Transverse colon (tissue), 4 donors: ENCODE results near the gene KCNH2. TPM values are rescaled to one million over a fixed set of nuclear protein-coding genes. Genes with fewer than 3 reads are reported as not detected.

Experiments used
- DNase-seq: peaks from one replicate; pipeline ENCODE4 v3.0.0-alpha.2; 2019
- H3K27ac ChIP-seq, 4 donors: fragments of 200-600 bp; sonication (generic); 2 replicates each; pipeline ENCODE4 v1.5.1; 2016 to 2018; ENCODE audit warnings: inconsistent platforms in 4 of 4
- H3K27me3 ChIP-seq: fragments of 200-600 bp; sonication (generic); 2 replicates; pipeline ENCODE4 v1.5.1; 2017; ENCODE audit warnings: inconsistent platforms
- H3K36me3 ChIP-seq, 4 donors: fragments of 200-600 bp; sonication (generic); 2 replicates each; pipeline ENCODE4 v1.5.1; 2017 to 2019; ENCODE audit warnings: inconsistent platforms in 4 of 4
- H3K4me1 ChIP-seq, 4 donors: fragments of 200-600 bp; sonication (generic); 2 replicates each; pipeline ENCODE4 v1.5.1; 2017 to 2020; ENCODE audit warnings: inconsistent platforms in 4 of 4
- H3K4me3 ChIP-seq, 4 donors: fragments of 200-600 bp; sonication (generic); 1 replicate in 1 of 4; 2 replicates in 3 of 4; pipeline versions ENCODE4 v1.5.1 to v1.6.1; 2017 to 2019; ENCODE audit warnings: inconsistent platforms in 4 of 4
- H3K9me3 ChIP-seq, 2 donors: fragments of 200-600 bp; sonication (generic); 2 replicates each; pipeline ENCODE4 v1.5.1; 2017 to 2019; ENCODE audit warnings: inconsistent platforms in 2 of 2
- CTCF ChIP-seq, 5 experiments: fragments of 200-600 bp in 3 of 5; fragments of 450-650 bp in 2 of 5; sonication (generic) in 3 of 5; IDR thresholded peaks; 1 replicate in 2 of 5; 2 replicates in 3 of 5; pipeline ENCODE4 v1.5.1; 2016 to 2017; ENCODE audit warnings: antibody characterized with exemption in 5 of 5, inconsistent platforms in 3 of 5, mild to moderate bottlenecking in 2 of 5, moderate library complexity in 1 of 5
- EP300 ChIP-seq: sonication (generic); formaldehyde crosslinking; IDR thresholded peaks from one replicate; pipeline ENCODE4 v1.6.1; 2017; ENCODE audit warnings: antibody characterized with exemption, low read depth
- POLR2A ChIP-seq: fragments of 450-650 bp; IDR thresholded peaks from one replicate; pipeline ENCODE4 v1.6.1; 2016; ENCODE audit warnings: antibody characterized with exemption, mild to moderate bottlenecking, moderate library complexity
- POLR2AphosphoS5 ChIP-seq, 3 donors: sonication (generic); formaldehyde crosslinking; IDR thresholded peaks; one replicate each; pipeline ENCODE4 v1.6.1; 2016; ENCODE audit warnings: antibody characterized with exemption in 3 of 3
- WGBS, 2 donors: methylation state at CpG; one replicate each; pipeline ENCODE4 v1.1.5; 2018; ENCODE audit warnings: low coverage in 1 of 2; 5-methylcytosine and 5-hydroxymethylcytosine counted together
- in situ Hi-C, 4 donors: fragments of 200-750 bp; cut with MboI; loops; one replicate each; pipeline versions ENCODE4 v1.15.0 to v1.15.1; 2017; ENCODE audit warnings: low sequenced_read_pairs in 3 of 4, low pct_ligation_motif_present in 1 of 4, low pct_unique_long_range_greater_than_20kb in 1 of 4
- intact Hi-C: fragments of 100-400 bp; cut with DNase I; formaldehyde crosslinking; loops from one replicate; pipeline ENCODE4 v1.15.1; 2023; ENCODE audit warnings: low total_unique reads
- total RNA-seq, 4 donors: library from RNA; depleted of rRNA; stranded (reverse); fragments of >200 nt; gene quantifications; one replicate each; pipeline ENCODE4 v1.1.0, GENCODE V29; 2016

Gene KCNH2
- total RNA-seq, 4 donors from 2014 or later, result 9.5 to 39.0 (median 19.3) TPM

- Histone ChIP-seq H3K4me1 (peaks cover 0 to 15% (median 13%) of the 10 kb centered on the region in 4 donors), H3K9me3 (no peaks in the 10 kb centered on the region), H3K4me3 (no peak within 1 kb of the TSS), H3K36me3 (no peaks in the 10 kb centered on the region), H3K27me3 (peaks cover 20% of the 10 kb centered on the region), H3K27ac (no peak within 1 kb of the TSS)
- 46 to 75% methylated on average over 4 of the region's 4 CpGs for WGBS, 2 donors
- in situ Hi-C loops (no loop called here), intact Hi-C loops (no loop called here)
- DNase-seq, result no peak
- TF ChIP-seq EP300 (no peak), POLR2A (no peak), POLR2AphosphoS5 (IDR thresholded peaks at IDR 0.05) (no peak), CTCF (IDR thresholded peaks at IDR 0.05) (no peak)
Observed at GRCh38 chr7:151024435-151025056, 46.4 kb upstream of the KCNH2 start, which contains the start of gene ATG9B. TSS of gene ATG9B (minus strand) at chr7:151024494. CDS start at chr7:151024423, 71 bp downstream.

GRCh38 chr7:151023232-151023631 is 45.1 kb upstream of the KCNH2 start:
- intact Hi-C loops, result no loop called here
- peaks cover 34% of the 10 kb centered on the region for H3K27me3 ChIP-seq
- no peaks in the 10 kb centered on the region for H3K36me3 ChIP-seq
- TF ChIP-seq POLR2AphosphoS5 (IDR thresholded peaks at IDR 0.05), result no peak
- TF ChIP-seq EP300, result no peak
- no peak for TF ChIP-seq CTCF (IDR thresholded peaks at IDR 0.05)
- TF ChIP-seq POLR2A, result no peak
- DNase-seq, result no peak
- H3K9me3 ChIP-seq, result no peaks in the 10 kb centered on the region
- H3K4me3 ChIP-seq, result no peak overlapping the region
- 82% methylated on average over 8 of the region's 10 CpGs; no CpG with 5 or more reads in 1 of the 2 donors for WGBS, 2 donors
- peaks cover 7 to 18% (median 15%) of the 10 kb centered on the region in 4 donors for H3K4me1 ChIP-seq
- H3K27ac ChIP-seq, result no peak overlapping the region
- in situ Hi-C loops, result no loop called here

GRCh38 chr7:151020231-151020630 is 42.1 kb upstream of the KCNH2 start:
- DNase-seq, result no peak
- H3K27me3 ChIP-seq, result peaks cover 44% of the 10 kb centered on the region
- H3K4me3 ChIP-seq, result no peak overlapping the region
- in situ Hi-C loops (no loop called here), intact Hi-C loops (no loop called here)
- no peaks in the 10 kb centered on the region for H3K36me3 ChIP-seq
- 78% methylated on average over 7 of the region's 7 CpGs; no CpG with 5 or more reads in 1 of the 2 donors for WGBS, 2 donors
- peaks cover 11 to 17% (median 15%) of the 10 kb centered on the region in 4 donors for H3K4me1 ChIP-seq
- no peak overlapping the region for H3K27ac ChIP-seq
- no peaks in the 10 kb centered on the region for H3K9me3 ChIP-seq
- TF ChIP-seq EP300, result no peak
- TF ChIP-seq CTCF (IDR thresholded peaks at IDR 0.05), result no peak
- TF ChIP-seq POLR2A, result no peak
- no peak for TF ChIP-seq POLR2AphosphoS5 (IDR thresholded peaks at IDR 0.05)

- intact Hi-C loops, result no loop called here
- H3K4me1 ChIP-seq, result peaks cover 14 to 18% (median 17%) of the 10 kb centered on the region in 4 donors
- in situ Hi-C loops, result no loop called here
- TF ChIP-seq EP300, result no peak
- no peak for TF ChIP-seq CTCF (IDR thresholded peaks at IDR 0.05)
- no peak for TF ChIP-seq POLR2AphosphoS5 (IDR thresholded peaks at IDR 0.05)
- no peak for TF ChIP-seq POLR2A
- no peaks in the 10 kb centered on the region for H3K9me3 ChIP-seq
- H3K4me3 ChIP-seq, result peak overlapping the region in 2 of 4 donors; percentile 23 to 43
- H3K27ac ChIP-seq, result no peak overlapping the region
- no peak for DNase-seq
- peaks cover 44% of the 10 kb centered on the region for H3K27me3 ChIP-seq
- H3K36me3 ChIP-seq, result no peaks in the 10 kb centered on the region
- 13 to 14% methylated on average over 2 to 6 of the region's 20 CpGs for WGBS, 2 donors
Observed at GRCh38 chr7:151019130-151019447, 41.0 kb upstream of the KCNH2 start.
